Activated CD8-positive, alpha-beta T cell treated with anti-CD3 and anti-CD28 coated beads for 36 hours (primary cell): ENCODE data around the gene KIF2A. TPM values are rescaled to one million over a fixed set of nuclear protein-coding genes. Genes with fewer than 3 reads are reported as not detected.

Experiments used
- ATAC-seq: fragments of 200-7000 bp; cut with Tn5 transposase; one replicate; pipeline ENCODE4 v1.10.0; 2021; ENCODE audit warnings: mild to moderate bottlenecking, moderate library complexity
- CTCF ChIA-PET: fragments of 350-600 bp; sonication (Branson Sonifier 250); formaldehyde crosslinking; loops from one replicate; lab custom pipeline; 2021; ENCODE audit warnings: antibody characterized with exemption; lab: Charles Lee
- POLR2A ChIA-PET: fragments of 350-600 bp; sonication (Branson Sonifier 250); formaldehyde crosslinking; loops from one replicate; lab custom pipeline; 2021; ENCODE audit warnings: antibody characterized with exemption; lab: Charles Lee
- DNase-seq: peaks from one replicate; pipeline ENCODE4 v3.0.0-alpha.2; 2020
- H3K27ac Mint-ChIP-seq: one replicate; pipeline ENCODE4 v1.8.0; 2021; ENCODE audit warnings: mild to moderate bottlenecking, mixed read lengths
- H3K27me3 Mint-ChIP-seq: one replicate; pipeline ENCODE4 v1.8.0; 2021; ENCODE audit warnings: mixed read lengths
- H3K36me3 Mint-ChIP-seq: one replicate; pipeline ENCODE4 v1.8.0; 2021; ENCODE audit warnings: low read depth, mixed read lengths
- H3K4me1 Mint-ChIP-seq: one replicate; pipeline ENCODE4 v1.8.0; 2021; ENCODE audit warnings: low read depth, mixed read lengths
- H3K4me3 Mint-ChIP-seq: one replicate; pipeline ENCODE4 v1.8.0; 2021; ENCODE audit warnings: mild to moderate bottlenecking, moderate library complexity, mixed read lengths
- H3K9me3 Mint-ChIP-seq: one replicate; pipeline ENCODE4 v1.8.0; 2021; ENCODE audit warnings: mixed read lengths
- CTCF ChIP-seq: fragments of 200-600 bp; IDR thresholded peaks from one replicate; pipeline ENCODE4 v1.8.0; 2022; ENCODE audit warnings: antibody characterized with exemption, mild to moderate bottlenecking
- intact Hi-C: fragments of 100-400 bp; cut with micrococcal nuclease; formaldehyde crosslinking; loops from one replicate; pipeline ENCODE4 v1.10.0; 2022
- total RNA-seq, 2 experiments: library from RNA; stranded (reverse); gene quantifications; one replicate each; pipeline ENCODE4 v1.2.3, GENCODE V29; 2021

Gene KIF2A
- total RNA-seq, 2 experiments from 2014 or later = 251 to 257 TPM

GRCh38 chr5:62395210-62395950 is 89.4 kb downstream of the KIF2A start:
- Mint-ChIP-seq H3K4me1 (peaks cover 56% of the 10 kb centered on the region), H3K4me3 (no peak overlapping the region), H3K36me3 (peaks cover 78% of the 10 kb centered on the region), H3K9me3 (no peaks in the 10 kb centered on the region), H3K27ac (peak overlapping the region; percentile 88), H3K27me3 (no peaks in the 10 kb centered on the region)
- CTCF ChIA-PET = interaction anchor here (1.1 kb wide), 1 partner anchor 171 kb away, joined by 4 read pairs; no protein-coding TSS in a partner anchor
- DNase-seq (peak; percentile 55), ATAC-seq (peak; percentile 74)
- no peak for TF ChIP-seq CTCF
- POLR2A ChIA-PET = interaction anchor here (1.0 to 3.4 kb wide), 6 partner anchors 8 to 87 kb away, joined by 3 to 22 read pairs (median 4); partner anchors contain the start of genes DIMT1 and IPO11
- intact Hi-C loops = no loop called here

DNA sequence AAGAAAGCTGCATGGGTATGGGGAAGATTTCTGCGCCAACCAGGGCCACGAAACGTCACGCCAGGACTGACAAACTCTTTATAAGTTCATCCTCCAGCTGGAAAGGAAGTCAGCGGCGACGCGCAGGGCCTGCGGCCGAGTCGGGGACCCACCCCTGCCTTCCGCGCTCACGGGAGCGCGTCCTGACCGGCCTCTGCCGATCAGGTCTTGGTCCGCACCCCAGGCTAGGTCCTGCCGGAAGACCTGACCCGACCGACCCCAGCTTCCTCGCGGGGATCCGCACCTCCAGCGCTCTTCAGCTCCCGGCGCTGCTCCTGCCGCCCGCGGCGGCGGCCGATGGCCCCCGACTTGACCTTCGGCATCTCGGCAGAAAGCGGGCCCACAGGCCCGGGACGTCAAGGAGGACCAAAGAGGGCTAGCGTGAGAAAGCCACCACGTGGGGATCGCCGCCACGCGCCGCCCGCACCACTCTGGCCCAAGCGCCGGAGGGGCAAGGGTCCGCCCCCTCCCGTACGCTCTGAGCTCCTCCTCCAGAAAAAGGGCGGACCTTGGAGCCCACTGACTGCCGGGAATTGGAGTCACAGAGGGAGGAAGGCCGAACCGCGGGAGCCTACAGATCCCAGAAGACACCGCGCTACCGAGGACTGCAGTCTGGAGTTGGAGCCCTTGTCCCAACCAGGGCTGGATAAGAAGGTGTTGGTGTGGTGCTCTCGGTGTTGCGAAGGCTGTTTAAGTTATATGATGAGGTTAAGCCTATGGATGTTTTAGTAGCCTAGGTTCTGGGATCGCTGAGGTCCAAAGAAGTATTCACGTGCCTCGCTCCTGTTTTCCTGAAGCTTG is 97.6 kb downstream of the KIF2A start, which contains the start of gene DIMT1:
Gene DIMT1, minus strand, starts transcription at position 495 of the 840 bp plus-strand sequence. Its CDS starts 133 bp downstream, at position 362.
- POLR2A ChIA-PET = interaction anchor here (0.9 to 4.8 kb wide), 14 partner anchors 8 to 116 kb away, joined by 3 to 44 read pairs (median 4); partner anchors contain the start of gene IPO11
- Mint-ChIP-seq H3K9me3 (no peaks in the 10 kb centered on the region), H3K4me3 (peak within 1 kb of the TSS; percentile 100), H3K27ac (peak within 1 kb of the TSS; percentile 96), H3K36me3 (peaks cover 29% of the 10 kb centered on the region), H3K4me1 (peaks cover 27% of the 10 kb centered on the region), H3K27me3 (no peaks in the 10 kb centered on the region)
- no peak for TF ChIP-seq CTCF
- CTCF ChIA-PET = interaction anchor here (0.7 to 3.5 kb wide), 9 partner anchors 9 to 179 kb away, joined by 3 to 17 read pairs (median 3); partner anchors contain the start of gene IPO11
- peak; percentile 98 for DNase-seq
- ATAC-seq = peak; percentile 98
- intact Hi-C loops = loop anchor here (5.0 kb wide), 1 partner anchor 96 kb away; the partner anchor contains the start of gene KIF2A

DNA sequence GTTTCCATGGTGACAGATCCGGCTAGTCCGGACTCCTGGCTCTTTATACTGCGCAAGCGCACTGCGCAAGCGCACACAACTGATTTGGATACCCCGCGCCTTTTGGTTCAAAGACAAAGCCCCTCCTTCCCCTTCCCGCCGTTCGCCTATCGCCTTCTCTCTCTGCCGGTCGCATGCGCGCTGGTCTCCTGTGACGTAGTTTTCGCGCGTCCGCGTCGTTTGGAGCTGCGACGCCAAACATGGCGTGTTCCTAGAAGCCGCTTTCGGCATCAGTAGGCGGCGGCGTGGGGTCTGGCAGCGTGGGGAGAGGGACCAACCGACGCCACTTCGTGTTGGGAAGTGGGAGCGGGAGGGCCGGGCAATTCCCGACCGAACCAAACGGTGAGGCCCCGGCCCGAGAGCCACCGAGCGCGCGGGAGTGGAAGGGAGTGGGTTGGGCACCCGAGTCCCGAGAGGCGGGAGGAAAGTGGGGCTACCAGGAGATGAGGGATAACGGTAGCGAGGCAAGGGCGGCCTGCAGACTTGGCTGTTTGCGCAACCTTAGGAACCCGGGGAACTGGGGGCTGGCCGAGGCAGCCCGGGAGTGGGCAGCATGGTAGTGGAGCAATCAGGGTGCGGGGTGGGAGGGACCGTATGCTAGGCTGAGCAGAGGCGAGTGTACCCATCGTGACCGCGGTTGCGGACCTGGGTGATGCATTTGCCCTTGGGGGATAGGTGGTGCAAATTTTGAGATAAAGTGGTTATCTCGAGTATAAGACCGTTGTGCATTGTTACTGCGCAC is 106.7 kb downstream of the KIF2A start, which contains the start of gene IPO11:
Gene IPO11, plus strand, starts transcription at position 215 of the 781 bp plus-strand sequence. CDS start 24,517 bp downstream, outside the sequence.
- CTCF ChIA-PET = interaction anchor here (0.6 to 2.8 kb wide), 5 partner anchors 10 to 188 kb away, joined by 3 to 17 read pairs (median 3); partner anchors contain the start of gene DIMT1
- TF ChIP-seq CTCF = no peak
- H3K4me1 Mint-ChIP-seq = peaks cover 22% of the 10 kb centered on the region
- POLR2A ChIA-PET = interaction anchor here (0.6 to 4.2 kb wide), 5 partner anchors 9 to 35 kb away, joined by 3 to 44 read pairs (median 4); partner anchors contain the start of gene DIMT1
- intact Hi-C loops = no loop called here
- H3K27me3 Mint-ChIP-seq = no peaks in the 10 kb centered on the region
- H3K36me3 Mint-ChIP-seq = no peaks in the 10 kb centered on the region
- DNase-seq = peak; percentile 99
- peak within 1 kb of the TSS; percentile 91 for H3K4me3 Mint-ChIP-seq
- H3K27ac Mint-ChIP-seq = peak within 1 kb of the TSS; percentile 90
- H3K9me3 Mint-ChIP-seq = no peaks in the 10 kb centered on the region
- peak; percentile 98 for ATAC-seq

DNA sequence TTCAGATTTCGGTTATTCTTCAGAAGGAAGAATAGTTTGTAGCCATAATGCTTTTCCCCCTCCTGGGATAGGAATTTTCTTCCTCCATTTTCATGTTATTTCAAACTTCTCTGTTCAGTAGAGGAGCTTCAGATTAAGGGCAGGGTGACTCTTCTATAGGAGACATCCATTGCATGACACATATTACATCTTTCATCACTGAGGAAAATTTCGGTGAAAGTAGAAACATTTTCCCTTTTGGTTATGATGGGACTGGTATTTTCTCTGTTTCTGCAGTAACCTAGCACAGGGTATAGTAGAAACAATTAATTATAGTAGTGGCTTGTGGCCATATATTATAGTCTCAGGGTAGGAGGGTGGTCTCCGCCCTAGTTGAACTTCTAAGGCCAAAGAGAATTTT is 107.7 kb downstream of the KIF2A start:
- DNase-seq (no peak), ATAC-seq (no peak)
- no peaks in the 10 kb centered on the region for H3K36me3 Mint-ChIP-seq
- peak overlapping the region; percentile 91 for H3K4me3 Mint-ChIP-seq
- H3K27me3 Mint-ChIP-seq = no peaks in the 10 kb centered on the region
- H3K27ac Mint-ChIP-seq = peak overlapping the region; percentile 90
- ChIA-PET POLR2A (interaction anchor here (0.6 to 4.2 kb wide), 3 partner anchors 10 to 101 kb away, joined by 3 to 44 read pairs (median 3); partner anchors contain the start of gene DIMT1), CTCF (interaction anchor here (0.6 to 2.8 kb wide), 3 partner anchors 11 to 149 kb away, joined by 3 to 17 read pairs (median 9); partner anchors contain the start of gene DIMT1)
- no peaks in the 10 kb centered on the region for H3K9me3 Mint-ChIP-seq
- peaks cover 25% of the 10 kb centered on the region for H3K4me1 Mint-ChIP-seq
- intact Hi-C loops = no loop called here
- no peak for TF ChIP-seq CTCF
